ENCODE measurements around the gene XIST.
"Not testable (repeated sequence)": the region's sequence is repeated elsewhere in the genome, so short reads cannot be mapped to it uniquely, and the experiment has no call there.

XIST gene

DNA sequence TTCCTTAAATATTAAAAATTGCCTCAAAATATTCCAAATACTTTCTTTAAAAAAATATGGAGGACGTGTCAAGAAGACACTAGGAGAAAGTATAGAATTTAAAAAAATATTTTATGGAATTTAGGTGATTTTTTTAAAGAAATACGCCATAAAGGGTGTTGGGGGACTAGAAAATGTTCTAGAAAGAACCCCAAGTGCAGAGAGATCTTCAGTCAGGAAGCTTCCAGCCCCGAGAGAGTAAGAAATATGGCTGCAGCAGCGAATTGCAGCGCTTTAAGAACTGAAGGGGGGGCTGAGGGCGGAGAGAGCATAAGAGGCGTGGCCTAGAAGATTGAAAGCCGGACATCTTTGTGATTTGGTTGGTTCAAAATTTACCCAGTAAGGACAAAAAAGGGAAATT, at the start of gene XIST:
XIST (minus strand) TSS at position 248 of the 400 bp plus-strand sequence.
- Histone ChIP-seq H3K4me3 (ENCODE audit: low read depth, low read length) (peak within 1 kb of the TSS; percentile 52), H3K9ac (ENCODE audit: low read depth, low read length) (peak within 1 kb of the TSS; percentile 48), H3K4me1 (ENCODE audit: control insufficient read depth, insufficient read depth, low read length) (peaks cover 15% of the 10 kb centered on the region), H3K9me3 (ENCODE audit: control insufficient read depth, insufficient read depth, low read length) (peaks cover 51% of the 10 kb centered on the region), H3K27ac (ENCODE audit: low read depth, low read length) (peak within 1 kb of the TSS; percentile 89), H3K27me3 (ENCODE audit: control insufficient read depth, insufficient read depth, low read length) (no peaks in the 10 kb centered on the region), H3K36me3 (ENCODE audit: control insufficient read depth, insufficient read depth, low read length) (no peaks in the 10 kb centered on the region)

DNA sequence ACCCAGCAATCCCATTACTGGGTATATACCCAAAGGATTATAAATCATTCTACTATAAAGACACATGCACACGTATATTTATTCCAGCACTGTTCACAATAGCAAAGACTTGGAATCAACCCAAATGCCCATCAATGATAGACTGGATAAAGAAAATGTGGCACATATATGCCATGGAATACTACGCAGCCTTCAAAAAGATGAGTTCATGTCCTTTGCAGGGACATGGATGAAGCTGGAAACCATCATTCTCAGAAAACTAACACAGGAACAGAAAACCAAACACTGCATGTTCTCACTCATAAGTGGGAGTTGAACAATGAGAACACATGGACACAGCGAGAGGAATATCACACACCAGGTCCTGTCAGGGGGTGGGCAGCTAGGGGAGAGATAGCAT, 45.8 kb upstream of the XIST start:
- H3K4me1 ChIP-seq (ENCODE audit: control insufficient read depth, insufficient read depth, low read length); H3K9ac ChIP-seq (ENCODE audit: low read depth, low read length); H3K27ac ChIP-seq (ENCODE audit: low read depth, low read length); H3K27me3 ChIP-seq (ENCODE audit: control insufficient read depth, insufficient read depth, low read length); H3K36me3 ChIP-seq (ENCODE audit: control insufficient read depth, insufficient read depth, low read length); H3K4me3 ChIP-seq (ENCODE audit: low read depth, low read length); H3K9me3 ChIP-seq (ENCODE audit: control insufficient read depth, insufficient read depth, low read length): not testable (repeated sequence)

DNA sequence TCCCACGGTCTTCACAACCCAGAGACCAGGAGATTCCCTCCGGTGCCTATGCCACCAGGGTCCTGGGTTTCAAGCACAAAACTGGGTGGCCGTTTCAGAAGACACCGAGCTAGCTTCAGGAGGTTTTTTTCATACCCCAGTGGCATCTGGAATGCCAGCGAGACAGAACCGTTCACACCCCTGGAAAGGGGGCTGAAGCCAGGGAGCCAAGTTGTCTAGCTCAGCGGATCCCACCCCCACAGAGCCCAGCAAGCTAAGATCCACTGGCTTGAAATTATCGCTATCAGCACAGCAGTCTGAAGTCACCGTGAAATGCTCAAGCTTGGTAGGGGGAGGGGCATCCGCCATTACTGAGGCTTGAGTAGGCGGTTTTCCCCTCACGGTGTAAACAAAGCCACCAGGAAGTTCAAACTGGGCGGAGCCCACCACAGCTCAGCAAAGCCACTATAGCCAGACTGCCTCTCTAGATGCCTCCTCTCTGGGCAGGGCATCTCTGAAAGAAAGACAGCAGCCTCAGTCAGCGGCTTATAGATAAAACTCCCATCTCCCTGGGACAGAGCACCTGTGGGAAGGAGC, 40.1 kb upstream of the XIST start:
- H3K9me3 ChIP-seq (ENCODE audit: control insufficient read depth, insufficient read depth, low read length) = peaks cover 25% of the 10 kb centered on the region
- not testable (repeated sequence) for H3K27me3 ChIP-seq (ENCODE audit: control insufficient read depth, insufficient read depth, low read length); H3K27ac ChIP-seq (ENCODE audit: low read depth, low read length); H3K4me3 ChIP-seq (ENCODE audit: low read depth, low read length); H3K36me3 ChIP-seq (ENCODE audit: control insufficient read depth, insufficient read depth, low read length); H3K9ac ChIP-seq (ENCODE audit: low read depth, low read length); H3K4me1 ChIP-seq (ENCODE audit: control insufficient read depth, insufficient read depth, low read length)

DNA sequence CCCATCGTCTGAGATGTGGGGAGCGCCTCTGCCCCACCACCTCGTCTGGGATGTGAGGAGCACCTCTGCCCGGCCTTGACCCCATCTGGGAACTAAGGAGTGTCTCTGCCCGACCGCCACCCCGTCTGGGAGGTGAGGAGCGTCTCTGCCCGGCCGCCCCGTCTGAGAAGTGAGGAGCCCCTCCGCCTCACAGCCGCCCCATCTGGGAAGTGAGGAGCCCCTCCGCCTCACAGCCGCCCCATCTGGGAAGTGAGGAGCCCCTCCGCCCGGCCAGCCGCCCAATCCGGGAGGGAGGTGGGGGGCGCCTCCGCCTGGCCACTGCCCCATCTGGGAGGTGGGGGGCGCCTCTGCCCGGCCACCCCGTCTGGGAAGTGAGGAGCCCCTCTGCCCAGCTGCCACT, 29.7 kb upstream of the XIST start:
- not testable (repeated sequence) for H3K36me3 ChIP-seq (ENCODE audit: control insufficient read depth, insufficient read depth, low read length); H3K27me3 ChIP-seq (ENCODE audit: control insufficient read depth, insufficient read depth, low read length); H3K4me1 ChIP-seq (ENCODE audit: control insufficient read depth, insufficient read depth, low read length); H3K4me3 ChIP-seq (ENCODE audit: low read depth, low read length); H3K9ac ChIP-seq (ENCODE audit: low read depth, low read length); H3K9me3 ChIP-seq (ENCODE audit: control insufficient read depth, insufficient read depth, low read length); H3K27ac ChIP-seq (ENCODE audit: low read depth, low read length)

DNA sequence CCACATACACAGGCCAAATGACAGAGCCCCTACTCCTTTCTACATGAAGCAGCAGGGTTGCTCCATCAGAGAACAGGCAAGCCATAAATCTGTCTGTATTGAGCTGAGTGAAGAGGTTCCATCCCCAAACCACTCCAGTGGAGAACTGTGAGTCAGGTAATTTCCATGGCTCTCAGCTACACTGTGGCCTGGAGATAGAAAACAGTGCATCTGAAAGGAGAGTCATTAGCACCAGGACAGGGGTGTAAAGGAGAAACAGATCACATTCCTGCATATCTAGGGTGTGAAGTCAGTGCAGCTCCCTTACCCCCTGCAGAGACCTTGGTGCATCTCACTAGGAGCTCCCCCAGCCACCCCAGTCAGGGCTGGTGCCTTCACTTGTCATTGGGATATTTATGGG, 25.2 kb upstream of the XIST start:
- Histone ChIP-seq H3K4me3 (ENCODE audit: low read depth, low read length) (peak overlapping the region; percentile 13; the same call in 1 of the 2 replicates), H3K27ac (ENCODE audit: low read depth, low read length) (peak overlapping the region; percentile 66), H3K9me3 (ENCODE audit: control insufficient read depth, insufficient read depth, low read length) (peaks cover 9% of the 10 kb centered on the region; the same call in 1 of the 2 replicates), H3K27me3 (ENCODE audit: control insufficient read depth, insufficient read depth, low read length) (0 out of 2 replicates have a peak, but pooled peaks cover 6% of the 10 kb centered on the region), H3K9ac (ENCODE audit: low read depth, low read length) (no peak overlapping the region), H3K4me1 (ENCODE audit: control insufficient read depth, insufficient read depth, low read length) (peaks cover 16% of the 10 kb centered on the region), H3K36me3 (ENCODE audit: control insufficient read depth, insufficient read depth, low read length) (no peaks in the 10 kb centered on the region)

DNA sequence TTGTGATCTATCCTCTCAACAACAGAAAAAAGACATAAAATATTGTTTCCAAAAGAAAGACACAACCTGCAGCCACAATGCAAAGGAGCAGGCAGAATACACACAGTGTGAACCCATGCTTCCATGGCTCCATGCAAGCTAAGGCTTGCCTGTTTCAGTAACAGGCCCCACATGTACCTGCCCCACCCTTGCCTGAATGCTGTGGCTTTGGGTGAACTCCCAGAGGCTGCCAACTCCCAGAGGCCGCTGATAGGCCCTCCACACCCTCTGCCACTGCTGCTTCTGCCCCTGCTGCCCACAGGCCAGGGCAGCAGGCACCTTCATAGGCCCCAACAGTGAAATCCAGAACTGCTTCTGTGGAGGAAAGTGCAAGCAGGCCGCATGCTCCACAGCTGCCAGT, 24.4 kb upstream of the XIST start:
- H3K27ac ChIP-seq (ENCODE audit: low read depth, low read length) = peak overlapping the region; percentile 65
- H3K27me3 ChIP-seq (ENCODE audit: control insufficient read depth, insufficient read depth, low read length) = 0 out of 2 replicates have a peak, but pooled peaks cover 6% of the 10 kb centered on the region
- no peak overlapping the region for H3K9ac ChIP-seq (ENCODE audit: low read depth, low read length)
- H3K9me3 ChIP-seq (ENCODE audit: control insufficient read depth, insufficient read depth, low read length) = peaks cover 9% of the 10 kb centered on the region; the same call in 1 of the 2 replicates
- peaks cover 16% of the 10 kb centered on the region for H3K4me1 ChIP-seq (ENCODE audit: control insufficient read depth, insufficient read depth, low read length)
- no peak overlapping the region for H3K4me3 ChIP-seq (ENCODE audit: low read depth, low read length)
- H3K36me3 ChIP-seq (ENCODE audit: control insufficient read depth, insufficient read depth, low read length) = no peaks in the 10 kb centered on the region

DNA sequence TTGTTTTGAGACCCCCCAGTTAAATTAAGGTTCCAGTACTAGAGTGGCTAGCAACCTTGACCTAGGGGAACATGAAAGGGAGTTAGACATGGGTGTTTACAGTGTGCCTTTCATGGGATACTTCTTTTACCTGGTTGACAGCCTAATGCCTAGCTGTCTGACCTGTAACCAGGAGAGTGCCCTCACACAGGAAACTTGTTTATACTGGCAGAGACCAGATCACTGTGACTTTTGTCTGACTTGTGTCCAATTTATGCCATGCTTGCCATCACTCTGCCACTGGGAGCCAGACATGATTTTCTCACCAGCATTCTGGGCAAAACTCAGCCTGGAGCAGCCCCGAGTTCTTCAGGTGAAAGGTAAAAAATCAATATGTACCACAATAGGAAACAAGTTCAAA, 16.4 kb upstream of the XIST start:
- no peaks in the 10 kb centered on the region for H3K4me1 ChIP-seq (ENCODE audit: control insufficient read depth, insufficient read depth, low read length)
- 0 out of 2 replicates have a peak, but pooled peaks cover 5% of the 10 kb centered on the region for H3K27me3 ChIP-seq (ENCODE audit: control insufficient read depth, insufficient read depth, low read length)
- H3K9ac ChIP-seq (ENCODE audit: low read depth, low read length) = no peak overlapping the region
- no peaks in the 10 kb centered on the region for H3K36me3 ChIP-seq (ENCODE audit: control insufficient read depth, insufficient read depth, low read length)
- H3K4me3 ChIP-seq (ENCODE audit: low read depth, low read length) = no peak overlapping the region
- H3K27ac ChIP-seq (ENCODE audit: low read depth, low read length) = no peak overlapping the region
- H3K9me3 ChIP-seq (ENCODE audit: control insufficient read depth, insufficient read depth, low read length) = no peaks in the 10 kb centered on the region

DNA sequence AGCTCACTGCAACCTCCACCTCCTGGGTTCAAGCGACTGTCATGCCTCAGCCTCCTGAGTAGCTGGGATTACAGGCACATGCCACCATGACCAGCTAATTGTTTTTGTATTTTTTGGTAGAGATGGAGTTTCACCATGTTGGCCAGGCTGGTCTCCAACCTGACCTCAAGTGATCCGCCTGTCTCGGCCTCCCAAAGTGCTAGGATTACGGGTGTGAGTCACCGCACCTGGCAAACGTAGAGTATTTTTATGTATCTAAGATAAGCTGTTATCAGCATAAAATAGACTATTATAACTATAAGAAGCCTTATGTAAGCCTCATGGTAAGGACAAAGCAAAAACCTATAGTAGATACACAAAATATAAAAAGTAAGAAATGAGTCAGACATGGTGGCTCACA, 14.6 kb upstream of the XIST start:
- Histone ChIP-seq H3K36me3 (ENCODE audit: control insufficient read depth, insufficient read depth, low read length) (no peaks in the 10 kb centered on the region), H3K27ac (ENCODE audit: low read depth, low read length) (no peak overlapping the region), H3K9ac (ENCODE audit: low read depth, low read length) (no peak overlapping the region), H3K27me3 (ENCODE audit: control insufficient read depth, insufficient read depth, low read length) (0 out of 2 replicates have a peak, but pooled peaks cover 5% of the 10 kb centered on the region), H3K9me3 (ENCODE audit: control insufficient read depth, insufficient read depth, low read length) (no peaks in the 10 kb centered on the region), H3K4me3 (ENCODE audit: low read depth, low read length) (no peak overlapping the region), H3K4me1 (ENCODE audit: control insufficient read depth, insufficient read depth, low read length) (no peaks in the 10 kb centered on the region)

DNA sequence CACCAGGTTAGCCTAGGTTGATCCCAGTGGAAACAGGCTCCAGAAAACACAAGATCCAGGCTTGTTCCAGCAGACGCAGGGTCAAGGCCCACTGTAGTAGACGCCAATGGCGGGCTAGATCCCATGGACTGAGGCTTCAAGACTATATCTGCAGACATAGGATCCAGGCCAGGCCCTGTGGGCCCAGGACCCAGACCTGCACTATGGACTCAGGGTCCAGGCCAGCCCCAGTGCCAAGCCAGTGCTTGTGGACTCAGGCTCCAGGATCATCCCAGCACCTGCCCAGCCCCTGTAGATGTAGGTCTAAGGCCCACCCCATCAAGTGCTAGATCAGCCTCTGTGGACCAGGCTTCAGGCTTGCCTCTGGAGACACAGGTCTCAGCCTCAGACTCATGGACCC, 11.3 kb upstream of the XIST start:
- H3K4me1 ChIP-seq (ENCODE audit: control insufficient read depth, insufficient read depth, low read length) = no peaks in the 10 kb centered on the region
- H3K36me3 ChIP-seq (ENCODE audit: control insufficient read depth, insufficient read depth, low read length) = no peaks in the 10 kb centered on the region
- H3K9ac ChIP-seq (ENCODE audit: low read depth, low read length) = no peak overlapping the region
- no peak overlapping the region for H3K27ac ChIP-seq (ENCODE audit: low read depth, low read length)
- peaks cover 10% of the 10 kb centered on the region; the same call in 1 of the 2 replicates for H3K9me3 ChIP-seq (ENCODE audit: control insufficient read depth, insufficient read depth, low read length)
- H3K27me3 ChIP-seq (ENCODE audit: control insufficient read depth, insufficient read depth, low read length) = no peaks in the 10 kb centered on the region
- H3K4me3 ChIP-seq (ENCODE audit: low read depth, low read length) = no peak overlapping the region

DNA sequence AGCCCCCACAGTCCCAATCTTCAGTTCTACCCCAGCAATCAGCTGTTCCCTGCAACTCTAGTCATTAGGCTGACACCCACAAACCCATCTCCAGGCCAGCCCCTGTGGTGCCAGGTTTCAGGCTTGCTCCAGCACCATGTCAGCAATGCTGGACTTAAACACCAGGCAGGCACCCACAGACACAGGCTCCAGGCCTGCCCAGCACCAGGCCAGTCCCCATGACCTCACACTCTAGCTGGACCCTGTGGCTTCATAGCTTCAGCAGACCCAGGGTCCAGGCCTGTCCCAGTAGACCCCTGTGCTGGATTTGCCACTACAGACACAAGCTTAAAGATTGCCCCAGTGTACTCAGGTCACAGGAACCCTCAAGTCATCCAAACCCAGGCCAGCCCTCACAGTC, 10.8 kb upstream of the XIST start:
- H3K27me3 ChIP-seq (ENCODE audit: control insufficient read depth, insufficient read depth, low read length) = no peaks in the 10 kb centered on the region
- H3K4me3 ChIP-seq (ENCODE audit: low read depth, low read length) = no peak overlapping the region
- H3K4me1 ChIP-seq (ENCODE audit: control insufficient read depth, insufficient read depth, low read length) = no peaks in the 10 kb centered on the region
- H3K9ac ChIP-seq (ENCODE audit: low read depth, low read length) = no peak overlapping the region
- peaks cover 10% of the 10 kb centered on the region; the same call in 1 of the 2 replicates for H3K9me3 ChIP-seq (ENCODE audit: control insufficient read depth, insufficient read depth, low read length)
- no peaks in the 10 kb centered on the region for H3K36me3 ChIP-seq (ENCODE audit: control insufficient read depth, insufficient read depth, low read length)
- H3K27ac ChIP-seq (ENCODE audit: low read depth, low read length) = no peak overlapping the region

DNA sequence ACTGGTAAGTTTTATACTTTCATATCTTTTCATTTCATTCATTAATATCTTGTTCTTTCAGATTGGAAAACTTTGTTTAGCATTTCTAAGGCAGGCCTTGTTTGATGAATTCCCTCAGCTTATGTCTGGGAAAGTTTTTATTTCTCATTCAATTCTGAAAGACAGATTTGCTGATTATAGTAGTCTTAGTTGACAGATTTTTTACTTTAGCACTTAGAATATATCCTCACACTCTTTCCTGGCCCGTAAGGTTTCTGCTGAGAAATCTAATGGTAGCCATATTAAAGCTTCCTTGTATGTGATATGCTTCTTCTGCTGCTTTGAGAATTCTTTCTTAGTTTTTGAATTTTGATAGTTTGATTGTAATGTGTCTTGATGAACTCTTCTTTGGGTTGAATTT, 7.1 kb upstream of the XIST start:
- H3K27ac ChIP-seq (ENCODE audit: low read depth, low read length) = no peak overlapping the region

More for the DNA sequence above, 7.1 kb upstream of the XIST start:
- Histone ChIP-seq H3K9ac (ENCODE audit: low read depth, low read length) (no peak overlapping the region), H3K36me3 (ENCODE audit: control insufficient read depth, insufficient read depth, low read length) (no peaks in the 10 kb centered on the region), H3K9me3 (ENCODE audit: control insufficient read depth, insufficient read depth, low read length) (peaks cover 10% of the 10 kb centered on the region; the same call in 1 of the 2 replicates), H3K27me3 (ENCODE audit: control insufficient read depth, insufficient read depth, low read length) (no peaks in the 10 kb centered on the region), H3K4me3 (ENCODE audit: low read depth, low read length) (no peak overlapping the region), H3K4me1 (ENCODE audit: control insufficient read depth, insufficient read depth, low read length) (peaks cover 9% of the 10 kb centered on the region)

All from HUES48 (cell line).